ENCODE measurements around the gene PIK3CD.
"Not testable (repeated sequence)": the region's sequence is repeated elsewhere in the genome, so short reads cannot be mapped to it uniquely, and the experiment has no call there.

PIK3CD gene

DNA sequence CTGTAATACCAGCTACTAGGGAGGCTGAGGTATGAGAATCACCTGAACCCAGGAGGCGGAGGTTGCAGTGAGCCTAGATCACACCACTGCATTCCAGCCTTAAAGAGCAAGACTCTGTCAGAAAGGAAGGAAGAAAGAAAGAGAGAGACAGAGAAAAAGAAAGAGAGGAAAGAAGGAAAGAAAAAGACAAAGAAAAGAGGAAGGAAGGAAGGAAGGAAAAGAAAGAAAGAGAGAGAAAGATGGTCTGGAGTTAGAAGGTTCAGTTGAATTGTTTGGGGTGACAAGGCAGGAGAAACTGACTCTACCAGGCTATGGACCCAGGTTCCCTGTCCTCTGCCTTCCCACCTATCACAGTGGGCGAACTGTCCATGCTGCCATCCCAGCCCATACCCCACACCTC, 27.4 kb upstream of the PIK3CD start:
- DNase-seq: no peak

DNA sequence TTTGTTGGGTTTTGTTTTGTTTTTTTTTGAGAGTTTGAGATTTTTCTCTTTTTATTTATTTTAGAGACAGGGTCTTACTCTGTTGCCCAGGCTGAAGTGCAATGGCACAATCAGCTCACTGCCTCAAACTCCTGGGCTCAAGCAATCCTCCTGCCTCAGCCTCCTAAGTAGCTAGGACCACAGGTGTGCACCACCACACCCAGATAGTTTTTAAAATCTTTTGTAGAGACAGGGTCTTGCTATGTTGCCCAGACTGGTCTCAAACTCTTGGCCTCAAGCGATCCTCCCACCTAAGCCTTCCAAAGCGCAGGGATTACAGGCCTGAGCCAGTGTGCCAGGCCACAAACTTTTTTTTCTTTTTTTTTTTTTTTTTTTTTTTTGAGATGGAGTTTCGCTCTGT, 26.5 kb upstream of the PIK3CD start:
- DNase-seq: not testable (repeated sequence)

DNA sequence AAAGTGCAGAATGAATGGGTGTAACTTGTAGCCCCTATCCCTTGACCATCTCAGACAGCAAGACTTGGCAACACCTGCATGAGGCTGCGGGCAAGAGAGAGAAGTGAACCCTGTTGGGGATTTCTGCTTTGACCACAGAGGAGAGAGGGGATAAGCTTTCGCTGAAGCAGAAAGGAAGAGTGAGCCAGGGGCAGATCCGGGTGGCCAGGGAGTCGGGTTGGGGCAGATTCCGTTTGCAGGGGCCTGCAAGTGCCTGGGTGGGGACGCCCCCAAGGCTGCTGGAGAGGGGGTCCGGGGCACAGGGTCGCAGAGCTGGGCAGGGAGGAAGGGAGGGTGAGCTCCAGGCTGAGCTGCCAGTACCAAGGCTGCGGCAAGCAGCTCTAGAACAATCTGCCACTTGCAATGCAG, 25.3 kb upstream of the PIK3CD start:
- no peak for DNase-seq

DNA sequence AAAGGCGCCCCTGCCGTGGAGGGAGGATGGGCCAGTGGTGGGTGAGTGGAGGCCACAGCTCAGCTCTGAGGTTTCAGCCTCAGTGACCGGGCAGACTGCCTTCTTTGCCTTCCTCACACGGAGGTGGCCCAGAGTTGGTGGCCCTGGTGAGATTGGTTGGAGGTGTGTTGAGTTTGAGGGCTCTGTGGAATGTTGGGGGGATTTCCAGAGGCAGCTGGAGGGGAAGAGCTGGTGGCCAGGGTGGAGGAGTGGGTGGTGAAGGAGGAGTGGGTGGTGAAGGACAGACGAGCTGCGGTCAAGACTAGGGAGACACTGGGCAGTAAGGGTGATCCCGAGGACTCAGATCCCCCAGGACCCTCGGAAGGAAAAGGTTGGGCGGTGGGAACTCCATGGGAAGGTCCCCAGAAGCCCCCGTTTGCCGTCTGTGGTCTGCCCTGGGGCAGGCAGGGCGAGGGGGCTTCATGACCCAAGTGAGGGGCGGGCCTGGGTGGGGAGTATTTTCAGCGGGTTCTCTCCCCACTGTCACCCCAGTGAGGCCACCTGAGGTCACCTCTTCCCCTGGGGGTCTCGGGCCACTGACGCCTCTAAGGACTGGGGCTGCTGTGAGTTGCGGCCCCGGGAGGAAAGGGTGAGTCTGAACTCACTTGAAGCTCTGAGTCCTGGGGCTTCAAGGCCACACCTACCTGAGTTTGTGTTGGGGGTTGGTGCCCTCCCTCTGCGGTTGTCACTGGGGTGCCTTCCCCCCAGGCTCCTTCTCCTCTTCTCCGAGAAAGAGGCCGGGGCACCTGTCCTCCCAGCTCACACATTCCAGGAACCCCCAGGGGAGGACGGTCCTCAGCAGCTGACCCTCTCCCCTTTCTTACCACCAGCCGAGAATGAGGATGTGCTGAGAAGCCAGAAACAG, 22.7 kb upstream of the PIK3CD start:
- DNase-seq: no peak

DNA sequence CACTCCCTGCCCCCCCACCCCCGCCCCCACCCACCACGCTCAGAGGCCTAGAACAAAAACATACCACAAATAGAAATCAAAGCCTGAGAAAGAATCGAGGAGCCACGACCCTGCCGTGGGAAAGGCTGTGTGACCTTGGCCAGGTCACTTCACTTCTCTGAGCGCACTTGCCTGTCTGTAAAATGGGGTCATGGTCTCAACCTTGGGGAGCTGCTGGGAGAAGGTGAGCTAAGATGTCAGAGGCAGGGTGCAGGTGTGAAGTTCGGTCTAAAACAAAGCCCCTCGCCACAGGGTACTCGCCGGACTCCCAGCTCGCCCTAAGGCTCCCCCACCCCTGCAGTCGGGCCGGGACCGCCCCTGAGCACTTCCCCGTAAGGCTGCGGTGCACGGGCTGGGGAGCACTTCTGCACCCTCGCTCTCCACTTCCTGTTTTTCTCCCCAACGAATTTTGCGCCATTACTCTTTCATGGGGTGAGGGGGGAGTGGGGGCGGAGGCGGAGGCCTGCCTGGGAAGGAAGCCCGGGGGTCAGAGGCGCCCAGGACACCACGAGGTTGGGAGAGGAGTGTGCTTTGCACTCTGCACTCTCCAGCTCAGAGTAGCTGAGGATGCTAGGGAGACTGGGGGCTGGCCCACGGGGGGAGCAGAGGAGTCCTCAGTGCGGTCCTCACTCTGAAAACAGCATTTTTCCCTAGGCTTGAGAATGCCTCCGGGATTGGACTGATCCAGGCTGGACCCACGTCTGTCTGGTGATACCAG, 21.9 kb upstream of the PIK3CD start:
- DNase-seq: no peak

DNA sequence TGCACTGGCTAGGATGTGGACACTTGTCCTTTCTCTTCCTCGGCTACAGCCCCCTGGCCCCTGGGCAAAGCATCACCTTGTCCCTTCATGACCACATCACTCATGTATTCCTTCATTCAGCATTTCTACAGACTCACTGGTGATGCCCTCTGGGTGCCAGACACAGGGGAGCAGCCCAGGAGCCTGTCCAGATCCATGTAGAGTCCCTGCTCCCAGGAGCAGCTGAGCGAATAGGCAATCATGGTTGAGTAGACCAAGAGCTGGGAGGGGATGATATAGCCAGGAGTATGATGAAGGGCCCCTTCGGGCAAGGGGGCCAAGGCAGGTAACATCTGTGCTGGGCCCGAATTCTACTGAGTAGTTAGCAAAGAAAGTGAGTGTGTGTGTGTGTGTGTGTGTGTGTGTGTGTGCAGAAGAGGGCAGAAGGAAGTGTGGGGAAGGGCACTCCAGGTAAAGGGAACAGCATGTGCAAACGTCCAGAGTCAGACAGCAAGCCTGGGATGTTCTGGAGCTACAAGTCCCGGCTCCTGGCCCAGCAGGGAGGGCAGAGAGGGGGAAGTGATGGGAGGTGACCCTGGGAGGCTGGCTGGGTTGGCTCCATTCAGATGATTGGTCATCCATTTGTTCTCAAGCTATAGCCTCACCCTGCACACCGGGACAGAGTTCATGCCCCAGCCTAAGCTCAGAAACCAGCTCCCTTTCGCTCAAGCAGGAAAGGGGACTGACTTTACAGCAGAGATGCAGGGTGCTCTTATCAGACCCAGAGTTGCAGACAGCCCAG, 21.0 kb upstream of the PIK3CD start:
- no peak for DNase-seq

DNA sequence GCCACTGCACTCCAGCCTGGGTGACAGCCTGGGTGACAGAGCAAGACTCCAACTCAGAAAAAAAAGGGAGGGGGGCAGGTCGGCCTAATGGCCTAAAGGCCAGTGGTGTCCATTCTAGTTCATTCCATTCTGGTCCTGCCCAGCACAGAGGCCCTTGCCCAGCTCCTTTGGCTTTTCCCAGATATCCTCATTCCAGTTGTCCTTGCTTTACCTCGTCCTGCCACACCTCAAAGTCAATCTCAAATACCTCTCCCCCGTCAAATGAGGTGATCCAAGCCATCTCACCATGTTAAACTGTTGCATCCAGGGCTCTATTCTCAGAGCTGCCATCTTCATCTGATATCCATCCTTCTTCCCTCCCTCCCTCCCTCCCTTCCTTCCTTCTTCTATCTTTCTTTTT, 19.9 kb upstream of the PIK3CD start:
- DNase-seq: no peak

DNA sequence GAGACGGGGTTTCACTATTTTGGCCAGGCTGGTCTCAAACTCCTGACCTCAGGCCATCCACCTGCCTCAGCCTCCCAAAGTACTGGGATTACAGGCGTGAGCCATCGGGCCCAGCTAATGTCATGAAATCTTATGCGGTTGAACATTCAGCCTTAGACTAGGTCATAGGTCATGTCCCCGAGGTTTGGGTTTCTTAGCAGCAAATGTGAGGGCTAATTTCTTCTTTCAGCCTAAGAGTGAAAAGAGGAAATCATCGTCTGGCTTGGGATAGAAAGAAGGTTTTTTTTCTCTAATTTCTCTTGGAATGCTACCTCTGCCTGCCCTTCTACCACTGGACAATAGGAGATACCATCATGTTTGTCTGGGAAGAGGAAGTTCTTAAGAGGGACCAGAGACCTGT, 18.0 kb upstream of the PIK3CD start:
- DNase-seq: no peak

DNA sequence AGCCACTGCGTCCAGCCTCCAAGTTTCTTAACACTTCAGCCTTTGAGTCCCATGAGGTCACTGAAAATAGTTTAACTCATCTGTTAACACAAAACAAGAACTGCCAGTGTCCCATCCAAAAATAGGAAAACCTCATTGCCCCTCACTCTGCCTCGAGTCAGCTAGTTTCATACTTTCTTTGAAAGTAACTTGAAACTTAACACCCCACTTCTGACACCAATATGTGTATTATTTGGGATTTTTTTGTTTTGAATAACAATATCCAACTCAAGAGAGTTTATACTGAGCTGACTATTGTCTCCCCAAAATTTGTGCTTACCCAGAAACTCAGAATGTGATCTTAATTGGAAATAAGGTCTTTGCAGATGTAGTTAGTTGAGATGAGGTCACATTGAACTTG, 16.9 kb upstream of the PIK3CD start:
- no peak for DNase-seq

DNA sequence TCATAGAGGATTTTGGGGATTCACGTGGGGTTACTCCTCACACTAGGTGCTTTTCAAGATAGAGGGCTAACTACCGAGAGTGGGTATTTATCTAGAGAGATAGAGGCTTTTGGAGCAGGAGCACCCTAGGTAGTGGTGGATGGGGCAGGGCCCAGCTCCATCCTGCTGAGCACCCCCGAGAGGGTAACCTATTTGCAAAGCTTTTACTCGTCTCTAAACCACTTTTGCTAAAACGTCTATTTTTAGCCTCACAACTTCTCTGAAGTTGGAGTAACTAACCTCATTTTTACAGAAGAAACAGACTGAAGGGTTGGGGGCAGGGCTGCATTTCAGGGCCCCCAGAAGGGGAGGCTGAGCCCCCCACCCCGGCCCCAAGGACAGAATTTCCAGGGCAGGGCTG, 12.3 kb upstream of the PIK3CD start:
- no peak for DNase-seq

DNA sequence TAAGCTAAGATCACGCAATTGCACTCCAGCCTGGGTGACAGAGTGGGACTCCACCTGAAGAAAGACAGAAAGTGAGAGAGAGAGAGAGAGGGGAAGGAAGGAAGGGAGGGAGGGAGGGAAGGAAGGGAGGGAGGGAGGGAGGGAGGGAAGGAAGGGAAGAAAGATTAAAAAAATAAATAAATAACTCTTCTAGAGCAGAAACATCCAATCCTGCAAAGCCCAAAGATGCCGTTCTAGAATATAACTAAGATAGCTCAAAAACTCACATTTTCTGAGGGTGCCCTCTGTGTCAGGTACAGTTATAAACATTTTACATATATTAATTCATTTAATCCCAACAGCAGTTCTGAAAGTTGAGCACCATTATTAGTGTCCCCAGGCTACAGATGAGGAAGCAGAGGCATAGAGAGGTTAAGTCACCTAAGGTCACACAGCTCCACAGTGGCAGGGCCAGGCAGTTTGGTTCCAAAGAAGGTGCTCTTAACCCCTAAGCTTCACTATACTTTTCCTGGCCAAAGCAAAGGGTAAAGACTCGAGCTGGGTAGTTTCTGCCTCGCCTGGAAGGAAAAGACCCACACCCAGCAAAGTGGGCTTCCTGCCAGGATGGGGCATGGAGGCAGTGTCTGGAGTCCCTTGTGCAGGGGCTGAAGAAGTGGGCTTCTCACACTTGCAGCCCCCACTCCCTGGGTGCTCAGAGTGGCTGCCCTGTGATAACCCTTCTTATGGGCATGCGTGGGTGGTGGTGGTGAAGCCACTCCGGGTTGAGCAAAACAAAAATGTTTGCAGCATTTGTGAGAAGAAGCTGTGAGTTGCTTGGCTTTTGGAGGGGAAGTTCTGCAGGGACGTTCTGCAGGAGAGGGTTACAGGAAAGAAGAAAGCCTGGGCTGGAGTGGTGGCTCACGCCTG, 7.9 kb upstream of the PIK3CD start:
- DNase-seq: no peak

DNA sequence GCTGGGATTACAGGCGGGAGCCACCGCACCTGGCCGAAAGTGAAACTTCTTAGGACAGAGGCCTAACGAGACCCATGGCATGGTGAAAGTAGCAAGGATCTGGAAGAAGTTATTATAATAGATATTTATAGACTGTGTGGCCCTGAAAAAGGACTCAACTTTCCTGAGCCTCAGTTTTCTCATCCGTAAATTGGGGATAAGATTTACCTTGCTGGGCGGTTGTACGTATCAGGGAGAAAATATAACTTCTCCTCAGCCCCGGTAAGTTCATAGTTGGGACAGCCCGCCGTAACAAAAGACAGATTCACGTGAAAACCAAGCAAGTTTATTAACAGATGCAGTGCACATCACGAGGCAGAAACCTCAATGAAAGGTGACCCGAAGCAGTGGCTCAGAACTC, 5.5 kb upstream of the PIK3CD start:
- DNase-seq: no peak

DNA sequence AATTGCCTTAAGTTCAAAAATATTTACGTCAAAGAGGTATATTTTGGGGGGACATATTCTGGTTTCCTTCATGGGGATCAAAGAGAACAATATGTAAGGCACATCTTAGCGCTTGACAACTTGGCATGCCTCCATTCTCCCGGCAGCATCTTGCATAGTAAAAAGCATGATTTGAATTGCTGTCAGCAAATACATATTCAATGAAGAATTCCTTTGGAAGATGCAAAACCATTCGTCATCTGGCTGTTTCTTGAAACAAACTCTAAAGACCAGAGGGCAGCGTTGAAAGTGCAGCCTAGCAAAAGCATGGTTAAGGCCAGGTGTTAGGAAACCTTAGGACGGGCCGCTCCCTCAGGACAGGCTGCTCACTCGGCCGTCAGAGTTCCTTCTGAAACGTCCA, 3.4 kb upstream of the PIK3CD start:
- no peak for DNase-seq

DNA sequence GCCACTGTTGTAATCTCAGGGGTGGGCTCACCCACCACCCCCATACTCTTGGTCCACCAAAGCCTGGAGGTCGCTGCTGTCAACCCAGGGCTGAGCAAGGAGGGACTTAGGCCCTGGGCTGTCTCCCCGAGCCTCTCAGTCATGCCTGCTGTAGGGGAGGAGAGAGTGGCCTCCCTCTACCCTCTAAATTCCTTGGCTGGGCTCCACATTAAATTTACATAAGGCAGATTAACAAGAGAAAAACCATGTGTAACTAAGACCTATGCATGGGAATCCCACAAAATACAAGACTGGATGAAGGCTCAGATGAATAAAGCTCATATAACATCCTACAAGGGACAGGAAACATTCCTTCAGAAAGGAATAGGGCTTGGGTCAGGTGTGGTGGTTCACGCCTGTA, 1.8 kb upstream of the PIK3CD start:
- no peak for DNase-seq

DNA sequence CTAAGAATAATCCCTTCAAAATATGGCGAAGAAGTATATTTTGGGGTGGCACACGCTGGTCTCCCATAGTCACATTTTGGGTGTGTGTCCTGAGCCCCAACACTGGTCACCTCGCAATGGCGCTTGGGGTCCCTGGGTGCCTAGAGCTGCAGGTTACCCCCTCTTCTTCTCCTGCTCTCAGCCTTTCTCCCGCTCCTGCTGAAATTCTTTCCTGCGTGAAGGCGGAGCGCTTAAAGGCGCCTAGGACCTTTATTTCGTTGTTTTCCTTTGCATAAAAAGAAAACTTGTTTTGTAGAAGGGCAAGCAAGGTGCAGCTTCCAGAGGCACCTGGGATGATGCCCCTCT, 339 bp upstream of the PIK3CD start:
- DNase-seq: no peak

DNA sequence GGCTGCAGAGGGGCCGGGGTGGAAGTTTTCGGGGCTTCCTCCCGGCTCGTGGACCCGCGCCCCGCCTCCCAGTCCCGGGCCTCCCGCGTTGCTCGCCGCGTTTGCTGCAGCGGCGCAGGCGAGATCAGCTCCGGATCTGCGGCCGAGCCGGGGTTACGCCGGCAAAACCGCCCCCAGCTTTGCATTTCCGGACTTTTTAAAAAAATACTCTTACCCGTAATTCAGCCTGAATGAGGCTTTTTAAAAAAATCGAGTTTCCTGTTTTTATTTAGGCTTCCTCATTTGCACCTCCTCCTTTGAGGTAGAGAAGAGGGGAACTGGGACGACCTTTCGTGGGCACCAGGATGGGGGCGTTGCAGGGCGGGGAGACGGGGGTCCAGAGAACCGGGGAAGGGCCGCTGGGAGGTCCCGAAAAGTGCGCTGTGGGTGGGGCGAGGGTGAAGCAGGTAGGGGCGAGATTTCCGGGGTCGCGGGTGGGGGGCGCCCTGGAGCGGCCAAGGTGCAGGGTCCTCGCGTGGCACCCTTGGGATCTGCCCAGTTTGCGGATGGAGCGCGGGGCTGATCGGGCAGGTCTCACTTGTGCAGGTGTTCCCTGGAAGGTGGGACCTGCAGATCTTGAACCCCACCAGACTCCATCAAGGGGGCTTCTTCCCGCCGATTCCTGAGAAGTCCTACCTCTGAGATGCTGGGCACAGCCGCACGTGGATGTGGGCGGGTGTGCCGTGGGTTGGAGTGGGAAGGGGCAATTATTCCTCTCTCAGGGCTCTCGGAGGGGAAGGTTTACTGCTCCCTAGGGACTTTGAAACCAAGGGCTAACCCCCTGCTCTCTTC, 1.1 kb downstream of the PIK3CD start:
- DNase-seq: no peak

DNA sequence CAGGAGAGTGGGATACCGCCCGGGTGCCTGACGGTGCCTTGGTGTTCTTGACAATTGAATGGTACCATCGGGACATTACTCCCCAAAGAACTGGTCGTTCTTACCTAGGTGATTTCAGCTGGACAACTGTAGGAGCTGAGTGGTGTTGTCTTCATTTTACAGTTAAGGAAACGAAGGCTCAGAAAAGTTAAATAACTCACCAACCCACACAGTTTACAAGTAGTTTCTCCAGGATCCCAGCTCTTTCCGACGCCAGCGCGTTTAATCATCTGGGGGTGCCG, 1.6 kb downstream of the PIK3CD start:
- DNase-seq: no peak

DNA sequence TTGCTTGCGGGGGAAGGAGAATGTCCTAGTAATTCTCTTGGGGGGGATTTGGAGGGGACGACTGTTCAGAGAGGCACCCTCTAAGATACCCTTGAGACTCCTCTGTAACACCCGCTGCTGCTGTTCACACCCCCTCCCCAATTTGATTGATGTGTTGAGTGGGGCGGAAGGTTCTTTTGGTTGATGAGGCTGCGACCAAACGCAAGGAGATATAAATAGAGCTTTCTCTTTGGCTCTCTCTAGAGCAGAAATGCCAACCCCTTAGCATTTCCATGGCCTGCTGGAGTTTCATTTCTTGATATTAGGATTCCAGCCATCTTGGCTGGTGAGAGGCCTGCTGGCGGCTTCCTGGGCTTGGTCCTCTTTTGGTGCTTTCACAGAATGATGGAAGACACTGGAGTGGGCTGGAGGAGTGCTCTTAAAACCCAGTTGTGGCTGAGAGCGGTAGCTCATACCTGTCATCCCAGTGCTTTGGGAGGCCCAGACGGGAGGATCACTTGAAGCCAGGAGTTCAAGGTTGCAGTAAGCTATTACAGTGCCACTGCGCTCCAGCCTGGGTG, 2.0 kb downstream of the PIK3CD start:
- no peak for DNase-seq

DNA sequence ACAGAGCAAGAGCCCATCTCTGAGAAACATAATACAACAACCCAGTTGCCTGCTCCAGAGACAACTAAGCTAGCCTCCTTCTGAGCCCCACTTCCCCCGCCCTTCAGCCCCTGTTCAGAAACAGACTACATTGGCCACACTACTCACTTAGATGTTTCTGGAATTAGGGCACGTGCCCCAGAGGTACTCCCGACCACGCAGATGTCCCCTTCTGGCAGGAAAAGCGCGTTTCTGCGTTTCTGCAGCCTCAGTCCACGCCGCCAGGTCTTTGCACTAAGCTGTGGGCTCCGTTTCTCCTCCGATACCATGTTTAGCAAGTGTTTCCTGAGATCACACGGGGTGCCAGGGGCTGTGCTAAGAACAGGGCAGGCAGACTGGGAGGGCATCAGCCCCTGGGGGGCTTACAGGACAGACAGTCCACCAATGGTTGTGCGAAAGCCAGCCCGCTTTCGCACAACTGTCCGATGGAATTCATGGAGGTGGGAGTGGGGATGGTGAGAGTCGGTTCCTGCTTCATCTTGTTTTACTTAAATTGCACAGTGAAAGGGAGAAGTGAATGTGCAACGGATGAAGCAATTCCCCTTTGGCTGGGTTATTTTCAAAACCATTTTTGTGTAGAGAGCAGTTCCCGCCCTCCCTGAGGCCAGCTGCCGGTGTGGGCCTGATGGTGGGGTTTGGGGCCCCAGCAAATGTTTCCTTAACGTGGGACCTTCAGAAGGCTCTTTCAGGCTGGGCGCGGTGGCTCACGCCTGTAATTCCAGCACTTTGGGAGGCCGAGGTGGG, 2.7 kb downstream of the PIK3CD start:
- DNase-seq: no peak

DNA sequence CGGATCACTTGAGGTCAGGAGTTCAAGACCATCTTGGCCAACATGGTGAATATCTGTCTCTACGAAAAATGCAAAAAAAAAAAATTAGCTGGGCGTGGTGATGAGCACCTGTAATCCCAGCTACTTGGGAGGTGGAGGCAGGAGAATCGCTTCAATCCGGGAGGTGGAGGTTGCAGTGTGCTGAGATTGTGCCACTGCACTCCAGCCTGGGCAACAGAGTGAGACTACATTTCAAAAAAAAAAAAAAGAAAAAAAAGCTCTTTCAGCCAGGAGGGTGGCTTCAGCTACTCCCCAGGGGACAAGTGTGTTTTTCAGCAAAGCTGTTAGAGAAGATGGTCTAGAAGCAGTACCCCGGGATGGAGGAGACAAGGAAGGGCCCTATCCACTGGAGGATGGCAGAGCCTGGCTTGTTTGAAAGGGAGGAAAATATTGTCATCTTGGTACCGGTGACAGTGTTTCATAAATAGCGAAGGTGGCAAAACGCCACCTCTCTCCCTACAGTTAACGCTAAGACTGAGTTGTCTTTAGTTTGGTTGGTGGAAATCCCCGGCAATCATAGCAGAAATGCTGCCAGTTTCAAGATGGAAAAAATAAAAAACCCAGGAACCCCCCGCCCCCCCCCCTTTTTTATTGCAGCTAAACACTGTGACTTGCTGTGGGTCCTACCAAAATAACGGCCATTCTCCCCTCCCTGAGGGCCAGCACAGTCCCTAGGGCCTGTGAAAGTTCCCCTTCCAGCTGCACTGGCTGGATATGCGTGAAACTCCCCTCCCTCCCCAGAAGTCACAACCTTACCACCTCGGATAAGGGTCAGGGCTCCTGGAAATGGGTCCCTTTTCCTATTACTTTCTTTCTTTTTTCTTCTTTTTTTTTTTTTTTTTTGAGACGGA, 3.5 kb downstream of the PIK3CD start:
- DNase-seq: no peak

Data from NCI-H2107 (cell line).